SK-N-SH (cell line): ENCODE results near the gene SWAP70. TPM values are rescaled to one million over a fixed set of nuclear protein-coding genes. Genes with fewer than 3 reads are reported as not detected.
A peak's percentile ranks its signal among the peaks of the same experiment; 100 is the strongest.

ENCODE experiments used
- CTCF ChIA-PET: fragments of 300-600, 350-600 bp; formaldehyde crosslinking; extraction: SDS; loops from one replicate; lab custom pipeline; 2021; lab: Yijun Ruan, JAX
- POLR2A ChIA-PET: fragments of 350-600 bp; sonication (Branson Sonifier 250); formaldehyde crosslinking; extraction: SDS; loops from one replicate; lab custom pipeline; 2020; ENCODE audit warnings: antibody characterized with exemption, inconsistent platforms; lab: Yijun Ruan, JAX
- DNase-seq: peaks from one replicate; pipeline ENCODE4 v3.0.0; 2012
- H2AFZ ChIP-seq: fragments of 200-600 bp; sonication (generic); 2 replicates; pipeline ENCODE4 v1.8.1; 2016; ENCODE audit warnings: antibody characterized with exemption, mild to moderate bottlenecking, low read depth
- H3F3A ChIP-seq: fragments of 200-600 bp; sonication (generic); replicated peaks from 2 replicates; pipeline ENCODE3; 2016; ENCODE audit warnings: antibody characterized with exemption, mild to moderate bottlenecking; ENCODE audit not compliant: insufficient read depth
- H3K27ac ChIP-seq, 2 experiments: fragments of 200-500 bp in 1 of 2; fragments of 200-600 bp in 1 of 2; sonication (Bioruptor generic) in 1 of 2; sonication (generic), shearing (Covaris generic) in 1 of 2; 2 replicates each; pipeline versions ENCODE4 v1.5.1 to v1.6.1; 2014 to 2016; ENCODE audit warnings: low read depth in 2 of 2, inconsistent platforms in 1 of 2, low read length in 1 of 2, mild to moderate bottlenecking in 1 of 2, mixed read lengths in 1 of 2
- H3K27me3 ChIP-seq: fragments of 200-600 bp; sonication (generic), shearing (Covaris generic); 2 replicates; pipeline ENCODE4 v1.6.1; 2016; ENCODE audit warnings: mixed run types; ENCODE audit not compliant: insufficient read depth
- H3K36me3 ChIP-seq, 2 experiments: fragments of 200-500 bp in 1 of 2; fragments of 200-600 bp in 1 of 2; sonication (Bioruptor generic) in 1 of 2; sonication (generic) in 1 of 2; replicated peaks in 1 of 2; 2 replicates each; pipeline versions ENCODE3 to v1.5.1; 2014 to 2016; ENCODE audit warnings: low read length in 1 of 2, mild to moderate bottlenecking in 1 of 2; ENCODE audit not compliant: insufficient read depth in 2 of 2, control insufficient read depth in 1 of 2
- H3K4me1 ChIP-seq, 2 experiments: fragments of 200-500 bp in 1 of 2; fragments of 200-600 bp in 1 of 2; sonication (Bioruptor generic) in 1 of 2; sonication (generic), shearing (Covaris generic) in 1 of 2; 2 replicates each; pipeline versions ENCODE4 v1.5.1 to v1.6.1; 2014 to 2016; ENCODE audit warnings: low read depth in 1 of 2, low read length in 1 of 2, mixed run types in 1 of 2; ENCODE audit not compliant: insufficient read depth in 2 of 2, control insufficient read depth in 1 of 2
- H3K4me2 ChIP-seq: fragments of 200-600 bp; sonication (generic), shearing (Covaris generic); 2 replicates; pipeline ENCODE4 v1.6.1; 2017; ENCODE audit warnings: mixed run types
- H3K4me3 ChIP-seq, 2 experiments: fragments of 200-500 bp in 1 of 2; fragments of 200-600 bp in 1 of 2; sonication (Bioruptor generic) in 1 of 2; sonication (generic), shearing (Covaris generic) in 1 of 2; 2 replicates each; pipeline versions ENCODE4 v1.5.1 to v1.8.1; 2014 to 2016; ENCODE audit warnings: low read depth in 2 of 2, inconsistent platforms in 1 of 2, low read length in 1 of 2, mild to moderate bottlenecking in 1 of 2, mixed read lengths in 1 of 2, moderate library complexity in 1 of 2
- H3K79me2 ChIP-seq: fragments of 200-600 bp; sonication (generic); 2 replicates; pipeline ENCODE4 v1.8.1; 2017; ENCODE audit warnings: mild to moderate bottlenecking; ENCODE audit not compliant: insufficient read depth
- H3K9ac ChIP-seq: fragments of 200-600 bp; sonication (generic); 2 replicates; pipeline ENCODE4 v1.6.1; 2017; ENCODE audit warnings: mixed run types
- H3K9me2 ChIP-seq: fragments of 200-600 bp; sonication (generic); 2 replicates; pipeline ENCODE4 v1.6.1; 2017; ENCODE audit warnings: mixed run types
- H3K9me3 ChIP-seq: fragments of 200-600 bp; sonication (generic); 2 replicates; pipeline ENCODE4 v1.6.1; 2017; ENCODE audit warnings: mixed run types, mild to moderate bottlenecking, moderate library complexity
- H4K20me1 ChIP-seq: fragments of 200-600 bp; sonication (generic); 2 replicates; pipeline ENCODE4 v1.6.1; 2017; ENCODE audit warnings: mild to moderate bottlenecking, mixed run types; ENCODE audit not compliant: insufficient read depth
- CHD2 ChIP-seq: fragments of 150-350 bp; IDR thresholded peaks from 2 replicates; pipeline ENCODE4 v1.6.1; 2018; ENCODE audit warnings: low read length; ENCODE audit not compliant: partially characterized antibody
- ELF1 ChIP-seq: IDR thresholded peaks from 2 replicates; pipeline ENCODE4 v1.4.0; 2012
- MXI1 ChIP-seq: IDR thresholded peaks from 2 replicates; pipeline ENCODE4 v1.6.1; 2012; ENCODE audit warnings: mild to moderate bottlenecking, low read depth, low read length, improper control_type of control experiment
- RCOR1 ChIP-seq: fragments of 150-350 bp; IDR thresholded peaks from 2 replicates; pipeline ENCODE4 v1.6.1; 2017; ENCODE audit warnings: antibody characterized with exemption, low read length
- REST ChIP-seq: IDR thresholded peaks from 2 replicates; pipeline ENCODE4 v1.6.1; 2012; ENCODE audit warnings: mild to moderate bottlenecking, low read depth, low read length, moderate library complexity
- TAF1 ChIP-seq: IDR thresholded peaks from 2 replicates; pipeline ENCODE4 v1.6.1; 2012; ENCODE audit warnings: low read depth, mild to moderate bottlenecking, low read length, moderate library complexity, borderline replicate concordance
- USF1 ChIP-seq: IDR thresholded peaks from 2 replicates; pipeline ENCODE4 v1.4.0; 2012; ENCODE audit warnings: low read depth, borderline replicate concordance
- YY1 ChIP-seq: IDR thresholded peaks from 2 replicates; pipeline ENCODE4 v1.4.0; 2012; ENCODE audit warnings: low read depth, mild to moderate bottlenecking
- whole genome bisulfite sequencing: methylation state at CpG from one replicate; pipeline ENCODE4 v1.1.6; 2017; ENCODE audit warnings: low lambda C conversion rate; 5-methylcytosine and 5-hydroxymethylcytosine counted together
- polyA plus RNA-seq, 3 experiments: library from polyadenylated mRNA; depleted of rRNA; stranded (reverse); fragments of >200 nt; gene quantifications; 2 replicates each; pipeline ENCODE4 v1.2.3, GENCODE V29; 2012
- TF ChIP-seq, protein P1 (sequence below): fragments of 150-350 bp; IDR thresholded peaks from 2 replicates; pipeline ENCODE4 v1.6.1; 2016; ENCODE audit warnings: mild to moderate bottlenecking, low read depth, low read length
- TF ChIP-seq, protein P2 (sequence below): IDR thresholded peaks from 2 replicates; pipeline ENCODE4; 2012

SWAP70 gene
- polyA plus RNA-seq, 1 of the 3 experiments (the other 2 are of a cell fraction): 10.6 TPM

GRCh38 chr11:9750551-9750950 lies 86.7 kb downstream of the SWAP70 start:
- H3K9ac ChIP-seq: no peak overlapping the region
- no peak overlapping the region for H3K4me3 ChIP-seq
- DNase-seq: no peak
- H3K4me1 ChIP-seq: peaks cover 5 to 16% of the 10 kb centered on the region in 2 experiments; a peak in 3 of 4 replicates
- peaks cover 16 to 27% of the 10 kb centered on the region in 2 experiments for H3K36me3 ChIP-seq
- ChIA-PET POLR2A (no interaction called here), CTCF (interaction anchor here (0.6 to 4.2 kb wide), 7 partner anchors 13 to 557 kb away, joined by 3 to 23 read pairs (median 6); no protein-coding TSS in a partner anchor)
- H3K27me3 ChIP-seq: no peaks in the 10 kb centered on the region
- WGBS: 92% methylated on average over 4 of the region's 4 CpGs
- H2AFZ ChIP-seq: no peak overlapping the region
- no peaks in the 10 kb centered on the region for H3K9me2 ChIP-seq
- H3F3A ChIP-seq: peaks cover 22% of the 10 kb centered on the region
- no peaks in the 10 kb centered on the region for H4K20me1 ChIP-seq
- no peak overlapping the region for H3K27ac ChIP-seq
- H3K9me3 ChIP-seq: no peaks in the 10 kb centered on the region
- no peaks in the 10 kb centered on the region for H3K79me2 ChIP-seq
- TF ChIP-seq ELF1 (no peak), MXI1 (no peak), REST (no peak), YY1 (no peak), RCOR1 (no peak), TAF1 (no peak)
- TF ChIP-seq, protein P1, sequence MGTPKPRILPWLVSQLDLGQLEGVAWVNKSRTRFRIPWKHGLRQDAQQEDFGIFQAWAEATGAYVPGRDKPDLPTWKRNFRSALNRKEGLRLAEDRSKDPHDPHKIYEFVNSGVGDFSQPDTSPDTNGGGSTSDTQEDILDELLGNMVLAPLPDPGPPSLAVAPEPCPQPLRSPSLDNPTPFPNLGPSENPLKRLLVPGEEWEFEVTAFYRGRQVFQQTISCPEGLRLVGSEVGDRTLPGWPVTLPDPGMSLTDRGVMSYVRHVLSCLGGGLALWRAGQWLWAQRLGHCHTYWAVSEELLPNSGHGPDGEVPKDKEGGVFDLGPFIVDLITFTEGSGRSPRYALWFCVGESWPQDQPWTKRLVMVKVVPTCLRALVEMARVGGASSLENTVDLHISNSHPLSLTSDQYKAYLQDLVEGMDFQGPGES: no peak
- TF ChIP-seq, protein P2, sequence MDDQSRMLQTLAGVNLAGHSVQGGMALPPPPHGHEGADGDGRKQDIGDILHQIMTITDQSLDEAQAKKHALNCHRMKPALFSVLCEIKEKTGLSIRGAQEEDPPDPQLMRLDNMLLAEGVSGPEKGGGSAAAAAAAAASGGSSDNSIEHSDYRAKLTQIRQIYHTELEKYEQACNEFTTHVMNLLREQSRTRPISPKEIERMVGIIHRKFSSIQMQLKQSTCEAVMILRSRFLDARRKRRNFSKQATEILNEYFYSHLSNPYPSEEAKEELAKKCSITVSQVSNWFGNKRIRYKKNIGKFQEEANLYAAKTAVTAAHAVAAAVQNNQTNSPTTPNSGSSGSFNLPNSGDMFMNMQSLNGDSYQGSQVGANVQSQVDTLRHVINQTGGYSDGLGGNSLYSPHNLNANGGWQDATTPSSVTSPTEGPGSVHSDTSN: no peak
- H3K4me2 ChIP-seq: no peak overlapping the region

DNA sequence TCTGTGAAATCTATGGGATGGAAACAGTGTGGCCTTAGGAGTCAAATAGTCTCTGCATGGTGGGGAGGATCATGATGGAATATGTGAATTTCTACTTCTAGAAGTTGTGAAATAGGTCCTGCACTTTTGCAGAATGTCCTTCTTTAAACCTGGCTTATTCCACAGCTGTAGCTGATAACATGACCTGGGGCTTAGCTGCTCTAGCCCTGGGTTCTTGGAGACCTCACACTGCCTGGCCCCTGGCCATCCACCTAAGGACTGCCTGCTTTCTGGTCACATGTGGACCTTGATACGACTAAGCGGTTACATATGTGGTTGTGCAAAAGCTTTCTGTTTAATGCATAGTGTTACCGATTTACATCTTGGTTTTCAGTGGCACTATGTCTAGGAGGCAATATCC lies 88.2 kb downstream of the SWAP70 start:
- Histone ChIP-seq H3K4me2 (no peak overlapping the region), H3K4me3 (no peak overlapping the region), H3K36me3 (peaks cover 12 to 20% of the 10 kb centered on the region in 2 experiments), H3K79me2 (no peaks in the 10 kb centered on the region), H3K27ac (peak overlapping the region; percentile 34 to 69), H3F3A (peaks cover 22% of the 10 kb centered on the region), H3K9me3 (no peaks in the 10 kb centered on the region), H4K20me1 (no peaks in the 10 kb centered on the region), H3K4me1 (peaks cover 13 to 17% of the 10 kb centered on the region in 2 experiments; a peak in 3 of 4 replicates), H2AFZ (no peak overlapping the region), H3K9me2 (no peaks in the 10 kb centered on the region), H3K27me3 (no peaks in the 10 kb centered on the region), H3K9ac (no peak overlapping the region)
- ChIA-PET CTCF (interaction anchor here (1.2 kb wide), 1 partner anchor 14 kb away, joined by 3 read pairs; no protein-coding TSS in a partner anchor), POLR2A (interaction anchor here (0.6 kb wide), 1 partner anchor 654 kb away, joined by 3 read pairs; no protein-coding TSS in a partner anchor)
- no peak for TF ChIP-seq CHD2
- TF ChIP-seq USF1: 0 out of 2 replicates have a peak, but pooled peaks have one; percentile 13
- whole genome bisulfite sequencing: 80% methylated on average over 3 of the region's 3 CpGs
- DNase-seq: peak; percentile 43
